Hematopoietic multipotent progenitor cell treated with erythropoietin and hydrocortisone succinate and interleukin-3 and kit ligand, for 17 days (in vitro differentiated cells): ENCODE data around the gene XIRP2.
"Not testable (repeated sequence)": the region's sequence is repeated elsewhere in the genome, so short reads cannot be mapped to it uniquely, and the experiment has no call there.

Experiments
- DNase-seq: peaks from one replicate; pipeline ENCODE4 v3.0.0-alpha.2; 2015; ENCODE audit warnings: low spot score

Gene XIRP2

GRCh38 chr2:167048829-167049228 is 160.5 kb downstream of the XIRP2 start:
- DNase-seq: no peak

- no peak for DNase-seq
Observed at GRCh38 chr2:167049659-167050058, 161.4 kb downstream of the XIRP2 start.

- no peak for DNase-seq
Observed at GRCh38 chr2:167052825-167053224, 164.5 kb downstream of the XIRP2 start.

GRCh38 chr2:167054881-167055280 is 166.6 kb downstream of the XIRP2 start:
- no peak for DNase-seq

GRCh38 chr2:167057446-167057845 is 169.2 kb downstream of the XIRP2 start:
- DNase-seq: no peak

- DNase-seq: no peak
Observed at GRCh38 chr2:167059173-167059572, 170.9 kb downstream of the XIRP2 start.

- no peak for DNase-seq
Observed at GRCh38 chr2:167069855-167070254, 181.6 kb downstream of the XIRP2 start.

GRCh38 chr2:167075708-167076107 is 187.4 kb downstream of the XIRP2 start:
- DNase-seq: not testable (repeated sequence)

- DNase-seq: not testable (repeated sequence)
Observed at GRCh38 chr2:167098931-167099330, 210.7 kb downstream of the XIRP2 start.

GRCh38 chr2:167100506-167100905 is 212.2 kb downstream of the XIRP2 start:
- no peak for DNase-seq

- no peak for DNase-seq
Observed at GRCh38 chr2:167103028-167103756, 214.9 kb downstream of the XIRP2 start.

- DNase-seq: no peak
Observed at GRCh38 chr2:167103757-167104133, 215.5 kb downstream of the XIRP2 start.

- DNase-seq: no peak
Observed at GRCh38 chr2:167104691-167105090, 216.4 kb downstream of the XIRP2 start.

- DNase-seq: not testable (repeated sequence)
Observed at GRCh38 chr2:167109682-167110081, 221.4 kb downstream of the XIRP2 start.

- DNase-seq: no peak
Observed at GRCh38 chr2:167110345-167110744, 222.1 kb downstream of the XIRP2 start.

- no peak for DNase-seq
Observed at GRCh38 chr2:167114018-167114417, 225.7 kb downstream of the XIRP2 start.

GRCh38 chr2:167115541-167115940 is 227.3 kb downstream of the XIRP2 start:
- DNase-seq: no peak

- no peak for DNase-seq
Observed at GRCh38 chr2:167122389-167122788, 234.1 kb downstream of the XIRP2 start.

- no peak for DNase-seq
Observed at GRCh38 chr2:167126165-167126564, 237.9 kb downstream of the XIRP2 start.

- no peak for DNase-seq
Observed at GRCh38 chr2:167127135-167127534, 238.9 kb downstream of the XIRP2 start.

GRCh38 chr2:167128130-167128529 is 239.8 kb downstream of the XIRP2 start:
- DNase-seq: no peak

GRCh38 chr2:167132066-167132465 is 243.8 kb downstream of the XIRP2 start:
- no peak for DNase-seq

- DNase-seq: no peak
Observed at GRCh38 chr2:167132906-167133555, 244.8 kb downstream of the XIRP2 start.

GRCh38 chr2:167133614-167134013 is 245.3 kb downstream of the XIRP2 start:
- DNase-seq: no peak
